Measurements from ENCODE around the gene BLID.

BLID gene, protein sequence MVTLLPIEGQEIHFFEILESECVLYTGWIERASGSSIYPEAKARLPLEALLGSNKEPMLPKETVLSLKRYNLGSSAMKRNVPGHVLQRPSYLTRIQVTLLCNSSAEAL

DNA sequence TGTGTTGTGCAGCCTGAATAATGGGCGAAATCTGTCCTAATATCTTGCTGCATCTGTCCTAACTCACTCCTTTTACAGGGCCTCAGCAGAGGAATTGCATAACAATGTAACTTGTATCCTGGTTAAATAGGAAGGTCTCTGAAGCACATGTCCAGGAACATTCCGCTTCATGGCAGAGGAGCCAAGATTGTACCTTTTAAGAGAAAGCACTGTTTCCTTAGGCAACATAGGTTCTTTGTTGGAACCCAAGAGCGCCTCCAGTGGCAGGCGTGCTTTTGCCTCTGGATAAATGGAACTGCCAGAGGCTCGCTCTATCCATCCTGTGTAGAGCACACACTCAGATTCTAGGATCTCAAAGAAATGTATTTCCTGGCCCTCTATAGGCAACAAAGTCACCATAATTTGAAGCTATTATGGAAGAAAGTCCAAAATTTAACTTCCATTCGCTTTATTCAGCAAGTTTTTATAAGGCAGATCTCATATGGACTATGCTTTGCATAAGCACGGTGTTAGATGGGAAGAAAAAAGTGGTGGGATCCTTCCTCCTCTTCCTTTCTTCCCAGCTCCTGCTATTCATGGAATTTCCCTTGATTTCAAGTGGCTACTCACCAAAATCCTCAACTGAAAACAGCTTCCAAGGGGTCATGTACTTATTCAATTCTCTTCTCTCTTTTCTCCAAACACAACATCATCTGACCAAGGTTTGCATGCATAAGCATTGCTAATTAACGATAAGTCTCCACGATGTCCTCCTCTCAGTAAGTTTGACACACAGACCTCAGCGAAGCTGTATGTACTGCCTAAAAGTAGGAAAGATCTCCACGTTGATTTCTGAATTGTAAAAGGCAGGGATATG is at the start of gene BLID:
BLID (minus strand) TSS at position 692 of the 856 bp plus-strand sequence; CDS start at position 399, 293 bp downstream.
- DNase-seq (ENCODE audit: low read depth, low spot score), result no peak

DNA sequence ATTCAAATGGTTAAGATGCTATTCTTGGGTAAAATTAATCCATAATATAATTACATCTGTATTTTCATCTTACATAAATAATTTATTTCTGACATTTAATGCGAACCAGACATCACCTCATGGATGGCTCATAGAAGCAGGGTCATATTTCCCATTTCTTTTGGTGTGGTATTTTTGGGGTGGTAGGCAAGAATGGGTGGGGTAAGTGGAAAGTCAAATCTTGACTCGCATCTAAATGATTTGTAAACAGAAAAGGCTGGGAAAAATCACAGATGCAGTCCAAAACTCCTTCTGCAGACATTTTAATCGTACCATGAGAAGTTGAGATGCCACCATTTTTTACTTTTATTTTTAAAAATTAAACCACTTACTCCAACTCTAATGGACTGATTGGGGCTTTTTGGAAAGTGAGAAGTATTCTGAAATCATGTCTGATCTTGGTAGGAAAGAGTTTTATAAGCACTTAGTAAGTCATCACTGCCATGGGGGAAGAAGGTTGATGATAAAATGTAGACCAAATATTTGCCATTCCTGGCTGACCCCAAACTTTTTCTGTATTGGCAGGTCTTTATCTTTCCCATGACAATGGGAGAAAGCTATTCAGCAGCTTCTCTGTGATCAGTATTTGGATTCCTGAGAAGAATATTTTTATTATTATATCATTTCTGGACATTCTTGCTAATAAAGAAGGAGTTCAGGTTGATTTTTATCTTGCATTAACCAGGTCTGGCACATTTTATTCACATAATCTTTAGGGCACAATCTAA is 47.2 kb upstream of the BLID start:
- no peak for DNase-seq (ENCODE audit: low read depth, low spot score)

DNA sequence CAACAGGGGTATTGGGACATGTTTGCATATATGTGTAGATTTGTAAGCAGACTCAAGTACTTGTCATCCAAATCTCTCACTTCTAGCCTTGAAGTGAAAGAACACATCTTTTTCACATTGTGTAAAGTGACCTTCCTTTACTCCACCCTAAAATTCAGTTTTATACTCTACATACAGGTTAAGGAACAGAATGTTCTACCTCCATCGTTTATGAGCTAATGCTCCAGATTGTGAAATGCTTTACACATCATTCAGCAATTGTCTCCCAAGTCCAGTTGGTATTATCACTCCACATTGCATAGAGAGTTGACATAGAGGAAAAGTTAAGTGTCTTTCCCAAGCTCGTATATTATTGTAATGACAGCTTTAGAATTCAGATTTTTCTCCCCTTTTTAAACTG is 46.1 kb upstream of the BLID start:
- DNase-seq (ENCODE audit: low read depth, low spot score), result no peak

DNA sequence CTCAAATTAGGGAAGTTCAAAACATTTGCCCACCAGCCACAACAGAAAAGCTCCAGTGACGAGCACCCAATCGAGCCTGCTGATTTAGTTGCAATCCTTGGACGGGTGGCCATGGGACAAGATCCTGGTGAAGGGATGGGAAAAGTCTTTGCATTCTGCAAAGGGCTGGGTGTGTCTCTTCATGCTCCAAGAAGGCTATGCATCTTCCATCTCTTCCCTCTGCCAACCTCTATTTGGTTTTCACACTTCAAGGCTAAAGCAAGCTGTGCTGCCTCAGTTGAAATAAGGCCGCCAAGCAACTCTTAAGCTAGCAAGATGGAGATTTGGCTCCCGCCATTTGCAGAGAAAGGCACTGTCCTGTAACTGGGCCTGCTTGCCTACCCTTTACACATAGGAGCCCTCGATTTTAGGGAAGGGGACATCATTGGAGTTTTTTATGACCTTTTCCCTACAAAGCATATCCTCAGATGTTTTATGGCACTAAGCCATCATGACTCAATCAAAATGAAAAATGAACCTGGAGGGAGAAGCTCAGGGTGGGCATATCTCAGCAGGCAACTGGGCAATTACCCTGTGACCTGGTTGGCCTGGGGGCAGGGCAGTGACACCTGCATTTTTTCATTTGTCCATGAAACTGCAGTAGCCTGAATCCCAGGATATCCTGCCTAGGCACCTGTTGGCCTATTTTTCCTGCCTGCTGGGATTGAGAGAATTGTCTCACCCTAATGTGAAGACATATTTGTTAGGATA is 45.0 kb upstream of the BLID start:
- DNase-seq (ENCODE audit: low read depth, low spot score), result no peak

DNA sequence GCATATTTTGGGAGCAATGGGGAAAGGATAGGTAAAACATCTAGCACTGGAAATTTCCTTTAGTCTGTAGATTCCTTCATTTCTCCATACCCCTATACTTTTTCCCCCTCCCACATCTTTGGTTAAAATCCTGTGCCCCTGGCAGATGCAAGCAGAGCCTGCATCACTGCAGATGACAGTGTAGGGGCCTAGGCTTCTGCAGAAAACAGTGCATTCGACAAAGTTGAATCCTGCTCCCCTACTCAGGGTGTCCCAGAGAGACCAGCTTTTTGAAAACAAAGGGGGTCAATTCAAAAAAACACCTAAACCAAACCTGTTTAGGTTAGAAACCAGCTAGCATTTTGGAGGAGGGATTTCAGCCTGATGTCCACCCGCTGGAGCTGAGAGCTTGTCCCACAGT is 43.8 kb upstream of the BLID start:
- DNase-seq (ENCODE audit: low read depth, low spot score), result no peak

DNA sequence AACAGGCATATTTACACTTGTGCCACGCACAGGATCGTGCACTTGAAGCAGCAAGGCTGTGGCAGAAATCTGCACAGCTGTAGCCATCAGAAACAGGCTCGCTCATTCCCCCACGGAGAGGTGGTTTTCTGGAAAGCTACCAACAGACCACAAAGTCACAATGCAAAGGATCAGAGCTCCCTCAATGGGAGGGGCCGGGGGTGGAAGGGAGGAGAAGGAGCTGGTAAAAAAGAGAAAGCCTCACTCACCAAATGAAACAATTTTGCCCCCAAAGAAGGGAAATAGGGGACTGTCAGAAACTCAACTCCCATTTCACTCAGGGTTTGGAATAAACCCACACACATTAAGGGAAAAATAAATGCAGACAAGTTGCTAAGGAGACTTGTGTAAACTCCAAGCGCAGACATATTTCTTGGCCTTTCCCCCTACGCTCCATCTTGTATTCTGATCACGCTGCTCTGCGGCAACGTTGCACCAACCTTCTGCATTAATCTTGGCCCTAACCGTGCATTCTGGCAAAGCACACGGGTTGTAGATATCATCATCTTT is 43.2 kb upstream of the BLID start:
- no peak for DNase-seq (ENCODE audit: low read depth, low spot score)

DNA sequence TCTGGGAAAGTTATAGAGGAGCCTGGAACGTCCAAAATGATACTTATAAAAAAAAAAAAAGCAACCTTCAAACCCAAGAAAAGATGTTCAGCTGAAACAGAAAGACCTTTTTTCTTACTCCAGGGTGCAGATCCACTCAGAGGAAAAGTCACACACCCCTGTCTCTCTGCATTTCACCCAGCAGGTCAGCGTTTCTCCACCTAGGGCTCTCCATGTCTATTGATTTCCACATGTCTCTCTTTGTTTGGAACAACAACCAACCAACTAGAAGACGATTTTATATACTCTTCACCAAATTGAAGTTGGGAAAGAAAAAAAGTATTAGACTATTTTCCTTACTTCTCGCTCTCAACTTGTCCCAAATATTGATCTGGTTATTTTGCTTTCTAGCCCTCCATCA is 42.2 kb upstream of the BLID start:
- no peak for DNase-seq (ENCODE audit: low read depth, low spot score)

DNA sequence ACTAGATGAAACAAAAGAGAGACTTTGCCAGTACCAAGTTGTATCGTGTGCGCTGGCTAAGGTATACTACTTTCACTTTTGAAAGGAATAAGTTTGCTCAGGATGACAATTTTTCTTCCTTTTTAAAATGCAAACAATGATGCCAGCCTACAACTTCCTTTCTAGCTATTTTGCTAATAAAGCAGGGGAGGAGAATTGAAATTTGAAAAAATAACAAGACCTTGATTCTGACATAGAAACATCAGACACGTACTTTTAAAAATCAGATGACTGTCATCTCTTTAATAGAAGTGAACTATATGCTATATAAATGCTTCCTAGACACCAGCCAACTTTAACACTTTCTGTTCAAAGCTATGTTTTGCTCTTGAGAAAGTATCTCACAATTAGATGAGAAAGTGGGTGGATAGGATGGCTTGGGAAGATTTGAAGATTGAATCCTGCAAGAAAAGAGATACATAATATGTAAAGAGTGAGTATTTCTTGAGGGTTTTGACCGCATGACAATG is 41.7 kb upstream of the BLID start:
- no peak for DNase-seq (ENCODE audit: low read depth, low spot score)

DNA sequence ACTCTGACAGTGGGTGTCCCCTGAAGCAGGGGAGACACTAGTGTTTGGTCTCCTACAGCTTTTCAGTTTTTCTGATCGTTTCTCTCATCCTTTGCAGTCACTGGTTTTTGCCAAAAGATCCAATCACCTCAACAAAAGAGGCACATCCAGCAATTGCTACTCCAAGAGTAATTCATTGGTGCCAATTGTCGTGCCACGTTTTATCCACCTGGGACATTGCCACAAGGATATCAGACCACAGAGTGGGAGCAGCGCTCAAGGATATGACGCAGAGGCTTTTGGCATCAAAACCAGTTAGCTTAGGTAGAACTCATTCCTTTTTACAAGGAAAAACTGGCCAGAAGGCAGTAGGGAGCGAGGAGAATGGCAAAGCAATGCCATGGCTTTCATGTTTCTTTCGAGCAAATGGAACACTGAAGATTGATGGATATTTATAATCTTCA is 40.9 kb upstream of the BLID start:
- DNase-seq (ENCODE audit: low read depth, low spot score), result no peak

DNA sequence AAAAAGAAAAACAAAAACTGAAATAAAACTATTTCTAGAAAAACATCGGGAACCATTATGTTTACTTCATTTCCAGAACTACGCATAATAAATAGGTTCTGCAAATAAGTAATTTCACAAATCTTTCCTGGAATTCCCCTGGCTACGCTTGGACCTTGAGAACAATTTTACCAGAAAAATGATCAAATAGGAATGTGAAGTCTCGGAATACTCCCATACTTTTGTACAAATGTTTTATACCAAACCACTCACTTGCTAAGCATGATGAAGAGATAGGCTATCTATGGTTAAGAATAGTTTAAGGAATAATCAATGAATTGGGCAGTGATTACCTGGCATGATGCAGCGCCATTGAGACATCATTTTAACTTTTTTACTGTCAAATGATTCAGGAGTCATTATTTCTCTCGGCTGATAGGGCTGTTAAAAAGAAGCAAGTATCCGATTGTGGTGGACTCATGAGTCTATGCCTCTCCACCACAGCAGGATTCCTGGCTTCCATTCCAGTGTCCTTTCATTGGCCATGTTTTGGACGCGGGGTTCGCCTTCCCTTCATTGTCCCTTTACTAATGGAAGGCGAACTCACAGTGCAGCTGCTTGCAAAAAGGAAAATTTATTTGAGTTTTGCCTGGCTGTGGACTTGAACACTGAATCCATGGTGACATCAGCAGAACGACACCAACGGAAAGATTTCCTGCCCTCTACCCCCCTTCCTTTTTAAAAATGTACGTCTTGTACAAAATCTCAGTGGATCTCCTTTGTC is 39.9 kb upstream of the BLID start:
- DNase-seq (ENCODE audit: low read depth, low spot score), result no peak

DNA sequence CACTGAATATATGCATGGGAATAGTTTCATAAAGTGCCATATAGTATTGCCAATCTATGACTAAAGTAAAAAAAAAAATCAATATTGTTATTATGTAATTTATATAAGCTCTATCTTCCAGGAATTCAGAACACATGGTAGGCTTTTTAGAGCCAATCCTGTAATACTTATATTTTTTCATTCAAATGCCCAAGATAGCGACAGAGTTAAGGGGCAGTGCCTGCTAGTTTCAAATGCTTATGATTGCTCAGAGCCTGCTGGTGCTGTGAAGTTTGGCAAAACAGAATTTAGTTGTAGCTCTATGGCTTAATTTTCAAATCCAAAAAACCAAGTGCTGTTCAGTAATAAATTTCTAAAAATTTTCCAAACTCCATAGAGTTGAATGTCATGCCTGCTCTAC is 39.0 kb upstream of the BLID start:
- no peak for DNase-seq (ENCODE audit: low read depth, low spot score)

DNA sequence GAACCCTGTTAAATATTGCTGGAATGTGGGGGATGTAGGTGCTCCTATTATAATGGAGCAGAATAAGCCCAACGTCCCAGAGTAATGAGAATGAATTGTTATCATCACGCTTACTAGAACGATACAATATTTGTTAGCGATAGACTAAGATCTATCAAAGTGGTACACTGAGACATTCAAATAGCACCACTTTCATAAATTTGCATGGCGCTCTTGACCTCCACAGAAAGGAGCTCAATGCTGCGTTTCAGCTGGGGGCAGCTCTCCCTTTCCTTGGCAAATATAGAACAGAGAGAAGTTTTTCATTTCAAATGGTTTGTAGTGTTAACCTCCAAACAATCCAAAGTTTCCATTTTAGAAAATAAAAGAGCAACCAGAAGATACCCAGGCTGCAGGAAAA is 38.2 kb upstream of the BLID start:
- DNase-seq (ENCODE audit: low read depth, low spot score), result no peak

DNA sequence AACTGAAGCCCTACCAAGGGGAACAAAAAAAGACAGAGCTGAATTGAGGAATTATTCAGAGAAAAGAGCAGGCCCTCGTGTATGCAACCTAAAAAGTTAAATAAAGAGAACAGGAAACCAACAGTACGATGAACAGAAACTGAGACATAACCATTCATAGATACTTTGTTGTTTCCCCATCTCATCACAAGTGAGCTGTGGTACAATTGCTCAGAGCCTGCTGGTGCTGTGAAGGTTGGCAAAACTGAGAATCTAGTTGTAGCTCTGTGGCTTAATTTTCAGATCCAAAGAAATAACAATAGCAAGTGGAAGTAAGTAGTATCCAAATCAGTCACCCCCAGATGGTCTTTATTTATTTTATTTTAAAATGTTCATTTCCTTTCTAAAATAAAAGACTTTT is 37.7 kb upstream of the BLID start:
- DNase-seq (ENCODE audit: low read depth, low spot score), result no peak

DNA sequence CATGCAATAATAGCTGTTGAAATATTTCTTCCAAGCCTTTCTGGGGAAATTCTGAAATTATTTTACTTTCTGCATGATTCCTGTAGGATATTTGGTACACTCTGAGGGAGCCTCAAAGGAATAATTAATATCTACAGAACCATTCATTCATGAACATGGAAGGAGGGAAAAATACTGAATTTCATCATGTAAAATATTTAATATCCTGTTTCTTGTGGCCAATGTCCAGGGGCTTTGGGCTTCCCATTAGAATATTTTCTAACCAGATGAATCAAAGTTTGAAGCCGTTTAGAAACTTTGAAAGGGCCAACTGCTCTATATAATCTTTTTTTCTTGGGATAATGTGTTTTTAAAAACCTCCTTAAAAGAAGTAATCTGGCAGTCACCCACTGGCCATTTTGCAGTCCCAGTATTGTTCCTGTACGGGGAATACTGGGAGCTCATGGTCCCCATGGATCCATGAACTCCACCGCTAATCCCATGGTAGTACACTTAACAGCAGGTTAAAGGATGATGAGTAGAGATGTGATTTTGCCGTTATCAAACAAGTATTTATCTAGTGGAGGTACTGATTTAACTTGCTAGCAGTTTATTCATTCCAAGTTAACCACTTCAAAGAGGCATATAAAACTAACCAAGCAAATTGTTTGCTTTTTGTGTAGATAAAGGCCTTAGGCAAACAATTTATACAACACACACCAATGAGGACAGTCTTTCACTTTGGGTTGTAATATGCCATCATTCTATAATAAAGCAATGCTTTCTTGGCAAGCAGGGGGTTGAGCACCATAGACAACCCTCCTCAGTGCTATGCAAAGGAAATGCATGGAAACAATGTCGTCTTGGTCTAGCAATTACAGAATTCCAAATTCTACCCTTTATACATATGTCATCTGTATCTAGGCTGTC is 34.5 kb upstream of the BLID start:
- no peak for DNase-seq (ENCODE audit: low read depth, low spot score)

DNA sequence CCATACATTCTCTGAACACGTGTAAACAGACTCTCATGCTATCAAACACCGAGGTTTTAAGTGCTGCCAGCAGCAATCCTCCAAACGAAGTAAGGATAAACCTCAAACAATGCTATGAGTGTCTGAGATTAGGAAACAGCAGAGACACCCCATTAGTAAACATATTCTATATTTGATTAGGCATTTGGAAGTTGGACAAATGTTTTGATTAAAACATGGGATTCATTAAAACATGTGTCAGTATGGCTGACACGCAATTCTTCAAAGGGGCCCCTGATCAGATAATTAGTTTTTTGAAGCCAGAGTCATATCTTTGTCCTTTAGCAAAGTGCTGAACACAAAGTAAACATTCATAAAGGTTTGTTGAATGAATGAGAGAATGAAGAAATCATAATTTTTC is 33.2 kb upstream of the BLID start:
- DNase-seq (ENCODE audit: low read depth, low spot score), result no peak

DNA sequence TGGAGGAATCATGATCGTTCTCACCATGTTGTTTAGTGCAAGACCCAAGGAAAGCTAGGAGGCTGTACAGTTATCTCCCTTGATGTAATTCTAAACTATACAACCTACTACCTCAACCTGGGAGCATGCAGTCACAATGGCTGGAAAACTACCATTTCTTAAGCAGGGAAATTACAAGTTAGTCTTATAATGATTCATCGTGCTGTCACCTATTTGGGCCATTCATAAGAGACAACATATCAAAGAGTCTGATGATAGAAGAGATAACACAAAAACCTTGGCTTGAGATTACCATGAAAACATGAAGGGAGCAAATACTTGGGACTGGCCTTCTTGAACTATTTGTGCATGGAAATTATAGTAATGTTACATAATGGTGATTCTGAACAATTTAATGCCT is 30.5 kb upstream of the BLID start:
- no peak for DNase-seq (ENCODE audit: low read depth, low spot score)

DNA sequence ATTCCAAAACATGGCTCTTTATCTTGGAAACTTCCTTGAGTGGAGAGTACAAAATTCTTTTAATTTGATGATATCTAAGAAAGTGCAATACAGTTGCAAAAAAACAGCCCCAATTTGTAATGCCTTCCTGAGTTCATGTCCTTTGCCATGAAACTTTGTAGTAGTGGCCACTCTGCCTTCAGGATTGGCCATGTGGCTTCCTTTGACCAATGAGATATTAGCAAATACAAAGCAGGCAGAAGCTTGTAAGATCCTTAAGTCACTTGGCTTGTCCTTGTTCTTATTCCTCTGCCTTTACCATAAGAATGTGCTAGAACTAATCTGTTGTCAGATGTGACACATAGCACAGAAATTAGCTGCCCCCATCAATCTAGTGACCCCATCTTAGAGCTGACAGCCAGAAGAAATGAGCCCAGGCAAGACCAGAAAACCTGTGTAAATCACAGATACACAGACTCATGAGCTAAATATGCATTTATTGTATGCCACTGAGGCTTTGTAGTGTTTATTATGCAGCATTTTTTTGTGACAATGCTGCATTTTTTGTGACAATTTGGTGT is 29.8 kb upstream of the BLID start:
- DNase-seq (ENCODE audit: low read depth, low spot score), result no peak

DNA sequence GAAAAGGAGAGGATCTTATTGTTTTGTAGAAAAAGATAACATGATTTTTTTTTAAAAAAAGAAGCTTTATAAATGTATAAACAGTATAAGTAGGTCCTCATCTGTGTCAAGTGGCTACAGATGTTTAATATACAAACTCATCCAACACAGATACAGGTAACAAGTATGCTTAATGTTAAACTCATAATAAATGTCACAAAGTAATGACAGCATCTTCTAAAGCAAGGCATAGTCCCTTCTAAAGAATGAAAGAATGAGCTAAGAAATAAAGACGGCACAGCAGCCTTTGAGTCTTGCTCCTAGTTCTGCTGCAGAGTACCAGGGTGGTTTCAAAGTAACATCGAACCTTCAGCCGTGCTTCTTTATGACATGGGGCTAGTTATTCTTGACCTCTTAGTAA is 28.7 kb upstream of the BLID start:
- DNase-seq (ENCODE audit: low read depth, low spot score), result no peak

DNA sequence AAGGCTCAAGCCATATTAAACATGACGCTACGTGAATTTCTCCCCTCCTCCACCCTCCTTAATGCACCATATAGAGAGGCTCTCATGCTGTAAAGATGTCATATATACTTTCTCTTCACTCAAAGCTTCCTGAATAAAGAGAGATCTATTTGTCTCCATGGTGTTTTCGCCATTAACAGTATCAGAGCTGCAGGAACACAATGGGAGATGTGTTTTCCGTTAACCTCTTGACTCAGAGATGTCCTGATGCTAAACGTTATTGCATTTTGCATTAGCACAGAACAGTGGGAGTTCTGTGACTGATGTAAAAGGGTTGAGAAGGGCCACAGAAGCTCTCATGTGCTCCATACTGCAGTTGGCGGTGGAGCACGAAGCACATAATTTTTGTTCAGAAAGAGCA is 25.7 kb upstream of the BLID start:
- DNase-seq (ENCODE audit: low read depth, low spot score), result no peak
